Loucy (cell line): ENCODE data around the gene UBA7.

ENCODE experiments used
- H2AFZ ChIP-seq: fragments of 200-600 bp; sonication (generic); 2 replicates; pipeline ENCODE4 v1.6.0; 2016; ENCODE audit warnings: antibody characterized with exemption, mild to moderate bottlenecking, low read length, moderate library complexity
- H3F3A ChIP-seq: fragments of 200-600 bp; 2 replicates; pipeline ENCODE4 v1.6.0; 2016; ENCODE audit warnings: antibody characterized with exemption, low read depth, mild to moderate bottlenecking
- H3K27me3 ChIP-seq: fragments of 200-600 bp; sonication (generic); 2 replicates; pipeline ENCODE4 v1.6.1; 2014; ENCODE audit warnings: low read length, mild to moderate bottlenecking; ENCODE audit not compliant: insufficient read depth, poor library complexity, severe bottlenecking
- H3K36me3 ChIP-seq: fragments of 200-600 bp; sonication (generic); 2 replicates; pipeline ENCODE4 v1.6.1; 2016; ENCODE audit warnings: low read length; ENCODE audit not compliant: insufficient read depth
- H3K4me1 ChIP-seq: fragments of 200-600 bp; sonication (generic); 2 replicates; pipeline ENCODE4 v1.5.1; 2014; ENCODE audit warnings: low read length, mild to moderate bottlenecking; ENCODE audit not compliant: insufficient read depth, poor library complexity, severe bottlenecking
- H3K4me2 ChIP-seq: fragments of 200-600 bp; sonication (generic); 2 replicates; pipeline ENCODE4 v1.6.0; 2014; ENCODE audit warnings: antibody characterized with exemption, low read length, low read depth, mild to moderate bottlenecking; ENCODE audit not compliant: poor library complexity, severe bottlenecking
- H3K4me3 ChIP-seq: fragments of 200-600 bp; sonication (generic); 2 replicates; pipeline ENCODE4 v1.5.1; 2014; ENCODE audit warnings: low read length, mild to moderate bottlenecking, mixed read lengths; ENCODE audit not compliant: poor library complexity, severe bottlenecking
- H3K79me2 ChIP-seq: fragments of 200-600 bp; sonication (generic); 2 replicates; pipeline ENCODE4 v1.6.1; 2014; ENCODE audit warnings: low read length; ENCODE audit not compliant: insufficient read depth
- H3K9ac ChIP-seq: fragments of 200-600 bp; sonication (generic); 2 replicates; pipeline ENCODE4 v1.6.0; 2014; ENCODE audit warnings: mild to moderate bottlenecking, low read depth, low read length, moderate library complexity; ENCODE audit not compliant: poor library complexity, severe bottlenecking
- H3K9me2 ChIP-seq: fragments of 200-600 bp; sonication (generic); replicated peaks from 2 replicates; pipeline ENCODE4 v1.6.1; 2016; ENCODE audit warnings: low read depth, low read length, mixed read lengths
- H3K9me3 ChIP-seq: fragments of 200-600 bp; sonication (generic); 2 replicates; pipeline ENCODE4 v1.6.1; 2014; ENCODE audit warnings: mild to moderate bottlenecking, antibody characterized with exemption, low read length, low read depth; ENCODE audit not compliant: insufficient read depth
- H4K20me1 ChIP-seq: fragments of 200-600 bp; sonication (generic); 2 replicates; pipeline ENCODE4 v1.6.0; 2014; ENCODE audit warnings: antibody characterized with exemption, low read length, mild to moderate bottlenecking; ENCODE audit not compliant: insufficient read depth, poor library complexity, severe bottlenecking
- EZH2phosphoT487 ChIP-seq: fragments of 200-600 bp; IDR thresholded peaks from 2 replicates; pipeline ENCODE4 v1.6.1; 2018; ENCODE audit warnings: antibody characterized with exemption, mild to moderate bottlenecking, moderate library complexity, borderline replicate concordance
- TF ChIP-seq, protein P1 (sequence below): fragments of 200-600 bp; sonication (generic); conservative IDR thresholded peaks from 2 replicates; pipeline ENCODE4 v1.5.1; 2014; ENCODE audit warnings: mild to moderate bottlenecking, antibody characterized with exemption, low read length

UBA7 gene

DNA sequence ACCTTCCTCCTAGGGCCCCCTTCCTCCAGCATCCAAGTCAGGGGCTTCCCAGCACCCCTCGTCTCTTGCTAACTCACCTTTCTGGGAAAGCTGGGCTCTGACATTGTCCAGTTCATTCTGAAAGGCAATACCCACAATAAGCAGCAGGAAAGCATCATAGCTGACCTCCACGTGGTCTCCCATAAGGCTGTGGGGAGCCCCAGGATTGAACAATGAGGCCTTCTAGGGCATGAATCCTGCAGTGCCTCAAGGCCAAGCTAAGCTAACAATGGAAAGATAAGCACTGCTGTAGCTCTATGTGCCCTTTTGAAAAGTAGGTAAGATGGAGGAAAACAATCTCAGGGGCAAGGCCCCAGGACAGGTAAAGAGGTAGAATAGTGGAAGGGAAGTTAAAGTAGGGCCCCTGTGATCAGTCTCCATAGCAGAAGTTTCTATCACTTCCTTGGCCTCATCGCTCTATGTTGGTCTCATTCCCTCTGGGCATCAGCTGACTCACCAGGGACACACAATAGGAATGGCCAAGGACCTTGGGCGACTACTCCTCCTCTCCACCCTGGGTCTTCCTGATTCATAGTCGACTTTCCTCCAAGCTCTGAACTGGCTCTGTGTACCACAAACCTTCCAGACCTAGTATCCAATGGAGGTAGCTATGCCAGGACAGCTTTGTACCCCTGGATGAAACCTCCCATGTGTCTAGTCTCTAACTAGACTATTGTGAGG is 30.9 kb upstream of the UBA7 start:
- Histone ChIP-seq H2AFZ (no peak overlapping the region), H3K4me3 (no peak overlapping the region), H3K9me3 (no peaks in the 10 kb centered on the region), H3K79me2 (no peaks in the 10 kb centered on the region), H3F3A (no peaks in the 10 kb centered on the region), H3K9ac (no peak overlapping the region), H3K27me3 (no peaks in the 10 kb centered on the region), H3K9me2 (no peaks in the 10 kb centered on the region), H3K36me3 (peaks cover 17% of the 10 kb centered on the region; the same call in 1 of the 2 replicates), H4K20me1 (no peaks in the 10 kb centered on the region), H3K4me2 (no peak overlapping the region), H3K4me1 (peaks cover 9% of the 10 kb centered on the region)
- TF ChIP-seq EZH2phosphoT487 = no peak
- TF ChIP-seq, protein P1, sequence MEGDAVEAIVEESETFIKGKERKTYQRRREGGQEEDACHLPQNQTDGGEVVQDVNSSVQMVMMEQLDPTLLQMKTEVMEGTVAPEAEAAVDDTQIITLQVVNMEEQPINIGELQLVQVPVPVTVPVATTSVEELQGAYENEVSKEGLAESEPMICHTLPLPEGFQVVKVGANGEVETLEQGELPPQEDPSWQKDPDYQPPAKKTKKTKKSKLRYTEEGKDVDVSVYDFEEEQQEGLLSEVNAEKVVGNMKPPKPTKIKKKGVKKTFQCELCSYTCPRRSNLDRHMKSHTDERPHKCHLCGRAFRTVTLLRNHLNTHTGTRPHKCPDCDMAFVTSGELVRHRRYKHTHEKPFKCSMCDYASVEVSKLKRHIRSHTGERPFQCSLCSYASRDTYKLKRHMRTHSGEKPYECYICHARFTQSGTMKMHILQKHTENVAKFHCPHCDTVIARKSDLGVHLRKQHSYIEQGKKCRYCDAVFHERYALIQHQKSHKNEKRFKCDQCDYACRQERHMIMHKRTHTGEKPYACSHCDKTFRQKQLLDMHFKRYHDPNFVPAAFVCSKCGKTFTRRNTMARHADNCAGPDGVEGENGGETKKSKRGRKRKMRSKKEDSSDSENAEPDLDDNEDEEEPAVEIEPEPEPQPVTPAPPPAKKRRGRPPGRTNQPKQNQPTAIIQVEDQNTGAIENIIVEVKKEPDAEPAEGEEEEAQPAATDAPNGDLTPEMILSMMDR = no peak

DNA sequence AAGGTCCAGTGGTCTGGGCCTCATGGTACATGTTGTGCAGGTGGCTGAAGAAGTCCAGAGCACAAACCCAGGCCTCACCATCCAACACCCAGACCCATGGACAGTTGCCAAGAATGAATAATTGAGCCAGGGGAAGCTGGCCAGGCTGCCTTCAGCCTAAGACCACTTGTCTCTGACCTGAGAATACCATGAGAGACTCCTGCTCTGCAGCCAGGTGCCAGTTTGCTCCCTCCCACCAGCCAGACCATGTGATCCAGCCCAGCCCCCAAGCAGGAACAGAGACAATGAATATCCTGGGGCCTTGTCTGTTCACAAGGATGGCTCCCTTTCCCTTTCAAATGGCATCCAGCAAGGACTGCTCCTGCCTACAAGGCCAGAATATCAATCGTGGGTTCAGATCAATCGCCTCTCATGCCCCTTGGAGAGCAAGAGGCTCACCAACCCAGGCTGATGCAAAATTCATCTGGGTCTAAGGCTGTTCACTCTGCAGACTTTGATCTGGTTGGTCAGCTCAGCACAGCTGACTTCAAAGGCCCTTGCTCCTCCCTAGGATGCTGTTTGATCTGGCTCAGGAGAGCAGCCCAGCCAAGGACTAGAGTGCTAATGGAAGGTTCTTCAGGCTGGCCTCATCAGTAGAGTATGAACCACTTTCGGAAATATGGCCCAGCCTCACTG is 29.2 kb upstream of the UBA7 start:
- Histone ChIP-seq H3K4me2 (no peak overlapping the region), H3K36me3 (peaks cover 22% of the 10 kb centered on the region; the same call in 1 of the 2 replicates), H3K4me1 (peaks cover 12% of the 10 kb centered on the region), H2AFZ (no peak overlapping the region), H3K9me3 (no peaks in the 10 kb centered on the region), H3K9me2 (no peaks in the 10 kb centered on the region), H3K79me2 (no peaks in the 10 kb centered on the region), H3K4me3 (no peak overlapping the region), H4K20me1 (no peaks in the 10 kb centered on the region), H3K9ac (no peak overlapping the region), H3K27me3 (no peaks in the 10 kb centered on the region), H3F3A (no peaks in the 10 kb centered on the region)
- TF ChIP-seq, protein P1 = no peak
- no peak for TF ChIP-seq EZH2phosphoT487

DNA sequence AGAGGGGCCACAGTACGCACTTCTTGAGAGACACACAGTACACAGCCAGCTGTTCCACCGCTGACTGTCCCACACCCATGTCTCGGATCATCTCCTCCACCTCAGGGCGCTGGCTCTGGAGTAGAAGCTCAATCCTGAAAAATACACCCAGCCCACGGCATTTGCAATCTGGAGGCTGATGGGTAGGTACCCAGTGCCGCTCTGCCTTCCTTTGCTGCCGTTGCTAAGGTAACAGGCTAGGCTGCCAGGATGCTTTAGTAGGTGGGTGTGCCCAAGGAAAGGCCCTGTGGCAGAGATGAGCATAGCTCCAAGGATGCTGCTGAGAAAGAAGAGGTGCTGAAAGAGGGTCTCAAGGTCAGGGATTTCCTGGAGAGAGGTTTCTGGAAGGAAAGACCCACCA is 28.1 kb upstream of the UBA7 start:
- Histone ChIP-seq H2AFZ (no peak overlapping the region), H3K4me3 (no peak overlapping the region), H3K9ac (no peak overlapping the region), H3K27me3 (no peaks in the 10 kb centered on the region), H3K4me2 (no peak overlapping the region), H3F3A (no peaks in the 10 kb centered on the region), H3K9me2 (no peaks in the 10 kb centered on the region), H3K4me1 (peaks cover 12% of the 10 kb centered on the region), H3K36me3 (peaks cover 24% of the 10 kb centered on the region; the same call in 1 of the 2 replicates), H3K79me2 (no peaks in the 10 kb centered on the region), H4K20me1 (no peaks in the 10 kb centered on the region), H3K9me3 (no peaks in the 10 kb centered on the region)
- TF ChIP-seq, protein P1 = no peak
- no peak for TF ChIP-seq EZH2phosphoT487
